Astrocyte (in vitro differentiated cells and primary cell): ENCODE data around the gene MGMT. TPM values are rescaled to one million over a fixed set of nuclear protein-coding genes. Genes with fewer than 3 reads are reported as not detected.

Experiments used
- DNase-seq: peaks from one replicate; pipeline ENCODE4 v3.0.0-alpha.2; 2010; ENCODE audit warnings: low read depth
- FAIRE-seq: peaks from 2 replicates; lab custom pipeline; 2011; peaks lifted over from hg19 to GRCh38; lab: Jason Lieb, UNC
- H2AFZ ChIP-seq: 2 replicates; pipeline ENCODE4 v1.6.0; 2012; ENCODE audit warnings: low read depth, low read length, inconsistent platforms
- H3K27ac ChIP-seq: 2 replicates; pipeline ENCODE4 v1.5.1; 2011; ENCODE audit warnings: low read depth, low read length, inconsistent platforms
- H3K27me3 ChIP-seq: 2 replicates; pipeline ENCODE4 v1.6.0; 2011; ENCODE audit warnings: low read length, inconsistent platforms; ENCODE audit not compliant: insufficient read depth
- H3K36me3 ChIP-seq: 2 replicates; pipeline ENCODE4 v1.5.1; 2011; ENCODE audit warnings: low read length, inconsistent platforms; ENCODE audit not compliant: insufficient read depth
- H3K4me1 ChIP-seq: 2 replicates; pipeline ENCODE4 v1.5.1; 2011; ENCODE audit warnings: low read length, inconsistent platforms; ENCODE audit not compliant: insufficient read depth
- H3K4me2 ChIP-seq: 2 replicates; pipeline ENCODE4 v1.6.0; 2012; ENCODE audit warnings: low read length, inconsistent platforms
- H3K4me3 ChIP-seq: 2 replicates; pipeline ENCODE4 v1.5.1; 2011; ENCODE audit warnings: low read depth, mild to moderate bottlenecking, low read length, inconsistent platforms; ENCODE audit not compliant: insufficient read depth
- H3K79me2 ChIP-seq: 2 replicates; pipeline ENCODE4 v1.6.0; 2012; ENCODE audit warnings: mild to moderate bottlenecking, low read length, inconsistent platforms; ENCODE audit not compliant: insufficient read depth
- H3K9ac ChIP-seq: 2 replicates; pipeline ENCODE4 v1.6.0; 2012; ENCODE audit warnings: mild to moderate bottlenecking, low read length, inconsistent platforms
- H3K9me3 ChIP-seq: 2 replicates; pipeline ENCODE4 v1.5.1; 2012; ENCODE audit warnings: low read depth, mild to moderate bottlenecking, low read length, inconsistent platforms; ENCODE audit not compliant: insufficient read depth
- H4K20me1 ChIP-seq: 2 replicates; pipeline ENCODE4 v1.6.0; 2012; ENCODE audit warnings: low read length, inconsistent platforms; ENCODE audit not compliant: insufficient read depth
- H3K27ac Mint-ChIP-seq: one replicate; pipeline ENCODE4 v1.8.0; 2021; ENCODE audit warnings: mild to moderate bottlenecking, mixed read lengths; ENCODE audit not compliant: unreplicated experiment
- H3K27me3 Mint-ChIP-seq: one replicate; pipeline ENCODE4 v1.8.0; 2021; ENCODE audit warnings: low read depth, mixed read lengths; ENCODE audit not compliant: unreplicated experiment
- H3K36me3 Mint-ChIP-seq: one replicate; pipeline ENCODE4 v1.8.0; 2021; ENCODE audit warnings: low read depth, mixed read lengths; ENCODE audit not compliant: unreplicated experiment
- H3K4me1 Mint-ChIP-seq: one replicate; pipeline ENCODE4 v1.8.0; 2021; ENCODE audit warnings: low read depth, mixed read lengths; ENCODE audit not compliant: unreplicated experiment
- H3K4me3 Mint-ChIP-seq: one replicate; pipeline ENCODE4 v1.8.0; 2021; ENCODE audit warnings: mild to moderate bottlenecking, moderate library complexity, mixed read lengths; ENCODE audit not compliant: unreplicated experiment
- H3K9me3 Mint-ChIP-seq: one replicate; pipeline ENCODE4 v1.8.0; 2021; ENCODE audit warnings: mild to moderate bottlenecking, mixed read lengths; ENCODE audit not compliant: unreplicated experiment
- CTCF ChIP-seq: IDR thresholded peaks from 2 replicates; pipeline ENCODE4 v1.5.1; 2011; ENCODE audit warnings: low read depth, mild to moderate bottlenecking, inconsistent platforms, low read length, moderate library complexity; ENCODE audit not compliant: insufficient read depth
- EZH2 ChIP-seq: IDR thresholded peaks from 2 replicates; pipeline ENCODE4 v1.6.1; 2012; ENCODE audit warnings: mild to moderate bottlenecking, low read length, inconsistent platforms; ENCODE audit not compliant: insufficient read depth
- total RNA-seq: library from RNA; stranded (reverse); gene quantifications from 2 replicates; pipeline ENCODE4 v1.2.1, GENCODE V29; 2021

Gene MGMT
- total RNA-seq, 1 donor from 2014 or later, result 9.5 TPM

- TF ChIP-seq CTCF (no peak), EZH2 (no peak)
- H3K4me2 ChIP-seq, result no peak overlapping the region
- H3K27ac ChIP-seq, result no peak overlapping the region
- no peaks in the 10 kb centered on the region for H3K79me2 ChIP-seq
- no peaks in the 10 kb centered on the region for H3K9me3 ChIP-seq
- Mint-ChIP-seq H3K36me3 (peaks cover 9% of the 10 kb centered on the region), H3K4me3 (no peak overlapping the region), H3K9me3 (peaks cover 5% of the 10 kb centered on the region), H3K27me3 (no peaks in the 10 kb centered on the region), H3K27ac (no peak overlapping the region), H3K4me1 (no peaks in the 10 kb centered on the region)
- H3K9ac ChIP-seq, result no peak overlapping the region
- H3K36me3 ChIP-seq, result no peaks in the 10 kb centered on the region
- H3K4me3 ChIP-seq, result no peak overlapping the region
- no peaks in the 10 kb centered on the region for H3K4me1 ChIP-seq
- H2AFZ ChIP-seq, result no peak overlapping the region
- H4K20me1 ChIP-seq, result no peaks in the 10 kb centered on the region
- no peak for DNase-seq
- no peaks in the 10 kb centered on the region for H3K27me3 ChIP-seq
- FAIRE-seq, result no peak
These were observed 80.6 kb downstream of the MGMT start for GRCh38 chr10:129547608-129548007.

GRCh38 chr10:129548600-129548999 lies 81.6 kb downstream of the MGMT start:
- H3K9me3 Mint-ChIP-seq, result peaks cover 5% of the 10 kb centered on the region
- TF ChIP-seq CTCF (no peak), EZH2 (no peak)
- FAIRE-seq (no peak), DNase-seq (no peak)
- Histone ChIP-seq H4K20me1 (no peaks in the 10 kb centered on the region), H3K9me3 (no peaks in the 10 kb centered on the region), H3K9ac (no peak overlapping the region), H3K4me2 (no peak overlapping the region), H2AFZ (no peak overlapping the region), H3K4me3 (no peak overlapping the region), H3K79me2 (no peaks in the 10 kb centered on the region), H3K27ac (no peak overlapping the region), H3K36me3 (no peaks in the 10 kb centered on the region), H3K27me3 (no peaks in the 10 kb centered on the region), H3K4me1 (no peaks in the 10 kb centered on the region)
- no peaks in the 10 kb centered on the region for H3K4me1 Mint-ChIP-seq
- H3K27me3 Mint-ChIP-seq, result no peaks in the 10 kb centered on the region
- peaks cover 9% of the 10 kb centered on the region for H3K36me3 Mint-ChIP-seq
- no peak overlapping the region for H3K4me3 Mint-ChIP-seq
- H3K27ac Mint-ChIP-seq, result no peak overlapping the region

- H3K79me2 ChIP-seq, result no peaks in the 10 kb centered on the region
- no peaks in the 10 kb centered on the region for H3K9me3 ChIP-seq
- no peaks in the 10 kb centered on the region for H3K4me1 Mint-ChIP-seq
- H3K4me3 ChIP-seq, result no peak overlapping the region
- H4K20me1 ChIP-seq, result no peaks in the 10 kb centered on the region
- H3K36me3 ChIP-seq, result no peaks in the 10 kb centered on the region
- H3K27ac ChIP-seq, result no peak overlapping the region
- H3K4me3 Mint-ChIP-seq, result no peak overlapping the region
- H3K4me1 ChIP-seq, result no peaks in the 10 kb centered on the region
- no peak overlapping the region for H3K9ac ChIP-seq
- TF ChIP-seq EZH2, result no peak
- no peak for TF ChIP-seq CTCF
- peaks cover 9% of the 10 kb centered on the region for H3K36me3 Mint-ChIP-seq
- no peak overlapping the region for H3K4me2 ChIP-seq
- no peaks in the 10 kb centered on the region for H3K27me3 Mint-ChIP-seq
- H3K27me3 ChIP-seq, result no peaks in the 10 kb centered on the region
- no peak overlapping the region for H3K27ac Mint-ChIP-seq
- H3K9me3 Mint-ChIP-seq, result peaks cover 5% of the 10 kb centered on the region
- FAIRE-seq, result no peak
- DNase-seq, result no peak
- H2AFZ ChIP-seq, result no peak overlapping the region
These were observed 83.0 kb downstream of the MGMT start for GRCh38 chr10:129550076-129550475.
